ENCODE results near the gene TNFRSF4.
A peak's percentile ranks its signal among the peaks of the same experiment; 100 is the strongest.

TNFRSF4 gene

GRCh38 chr1:1237874-1238701 lies 24.1 kb upstream of the TNFRSF4 start:
- Histone ChIP-seq H3K27ac (ENCODE audit: low read depth, low read length) (0 out of 2 replicates have a peak overlapping the region, but pooled peaks have one; percentile 35), H3K36me3 (ENCODE audit: insufficient read depth, low read length) (peaks cover 6% of the 10 kb centered on the region; the same call in 1 of the 2 replicates), H3K27me3 (ENCODE audit: insufficient read depth, low read length) (no peaks in the 10 kb centered on the region), H3K9ac (ENCODE audit: low read depth, low read length) (no peak overlapping the region), H3K4me3 (ENCODE audit: low read length) (no peak overlapping the region), H3K9me3 (ENCODE audit: insufficient read depth, low read depth, low read length) (no peaks in the 10 kb centered on the region), H3K4me1 (ENCODE audit: insufficient read depth, low read length) (no peaks in the 10 kb centered on the region)
- WGBS = 88% methylated on average over 48 of the region's 48 CpGs

- peak overlapping the region; percentile 44; the same call in 1 of the 2 replicates for H3K9ac ChIP-seq (ENCODE audit: low read depth, low read length)
- no peaks in the 10 kb centered on the region for H3K4me1 ChIP-seq (ENCODE audit: insufficient read depth, low read length)
- H3K4me3 ChIP-seq (ENCODE audit: low read length) = no peak overlapping the region
- peaks cover 6% of the 10 kb centered on the region; the same call in 1 of the 2 replicates for H3K36me3 ChIP-seq (ENCODE audit: insufficient read depth, low read length)
- H3K9me3 ChIP-seq (ENCODE audit: insufficient read depth, low read depth, low read length) = no peaks in the 10 kb centered on the region
- whole genome bisulfite sequencing = 79% methylated on average over 33 of the region's 34 CpGs
- H3K27ac ChIP-seq (ENCODE audit: low read depth, low read length) = peak overlapping the region; percentile 35; the same call in 1 of the 2 replicates
- H3K27me3 ChIP-seq (ENCODE audit: insufficient read depth, low read length) = no peaks in the 10 kb centered on the region
Observed at GRCh38 chr1:1236945-1237873, 23.3 kb upstream of the TNFRSF4 start.

- no peak overlapping the region for H3K9ac ChIP-seq (ENCODE audit: low read depth, low read length)
- no peaks in the 10 kb centered on the region for H3K27me3 ChIP-seq (ENCODE audit: insufficient read depth, low read length)
- no peaks in the 10 kb centered on the region for H3K4me1 ChIP-seq (ENCODE audit: insufficient read depth, low read length)
- 89% methylated on average over 22 of the region's 22 CpGs for WGBS
- peaks cover 6% of the 10 kb centered on the region; the same call in 1 of the 2 replicates for H3K36me3 ChIP-seq (ENCODE audit: insufficient read depth, low read length)
- H3K4me3 ChIP-seq (ENCODE audit: low read length) = no peak overlapping the region
- H3K27ac ChIP-seq (ENCODE audit: low read depth, low read length) = no peak overlapping the region
- H3K9me3 ChIP-seq (ENCODE audit: insufficient read depth, low read depth, low read length) = no peaks in the 10 kb centered on the region
Observed at GRCh38 chr1:1236176-1236763, 22.3 kb upstream of the TNFRSF4 start.

GRCh38 chr1:1235016-1235744 lies 21.2 kb upstream of the TNFRSF4 start:
- Histone ChIP-seq H3K27ac (ENCODE audit: low read depth, low read length) (no peak overlapping the region), H3K4me3 (ENCODE audit: low read length) (no peak overlapping the region), H3K36me3 (ENCODE audit: insufficient read depth, low read length) (peaks cover 6% of the 10 kb centered on the region; the same call in 1 of the 2 replicates), H3K27me3 (ENCODE audit: insufficient read depth, low read length) (no peaks in the 10 kb centered on the region), H3K9ac (ENCODE audit: low read depth, low read length) (no peak overlapping the region), H3K4me1 (ENCODE audit: insufficient read depth, low read length) (0 out of 2 replicates have a peak, but pooled peaks cover 5% of the 10 kb centered on the region), H3K9me3 (ENCODE audit: insufficient read depth, low read depth, low read length) (no peaks in the 10 kb centered on the region)
- WGBS = 94% methylated on average over 27 of the region's 27 CpGs

GRCh38 chr1:1234180-1234808 lies 20.3 kb upstream of the TNFRSF4 start:
- H3K27ac ChIP-seq (ENCODE audit: low read depth, low read length) = no peak overlapping the region
- 0 out of 2 replicates have a peak, but pooled peaks cover 5% of the 10 kb centered on the region for H3K4me1 ChIP-seq (ENCODE audit: insufficient read depth, low read length)
- WGBS = 96% methylated on average over 28 of the region's 28 CpGs
- H3K36me3 ChIP-seq (ENCODE audit: insufficient read depth, low read length) = peaks cover 8% of the 10 kb centered on the region; the same call in 1 of the 2 replicates
- H3K27me3 ChIP-seq (ENCODE audit: insufficient read depth, low read length) = no peaks in the 10 kb centered on the region
- no peaks in the 10 kb centered on the region for H3K9me3 ChIP-seq (ENCODE audit: insufficient read depth, low read depth, low read length)
- H3K4me3 ChIP-seq (ENCODE audit: low read length) = no peak overlapping the region
- no peak overlapping the region for H3K9ac ChIP-seq (ENCODE audit: low read depth, low read length)

- WGBS = 97% methylated on average over 15 of the region's 15 CpGs
- Histone ChIP-seq H3K9me3 (ENCODE audit: insufficient read depth, low read depth, low read length) (no peaks in the 10 kb centered on the region), H3K9ac (ENCODE audit: low read depth, low read length) (no peak overlapping the region), H3K4me3 (ENCODE audit: low read length) (no peak overlapping the region), H3K36me3 (ENCODE audit: insufficient read depth, low read length) (peaks cover 9% of the 10 kb centered on the region), H3K4me1 (ENCODE audit: insufficient read depth, low read length) (0 out of 2 replicates have a peak, but pooled peaks cover 5% of the 10 kb centered on the region), H3K27ac (ENCODE audit: low read depth, low read length) (no peak overlapping the region), H3K27me3 (ENCODE audit: insufficient read depth, low read length) (no peaks in the 10 kb centered on the region)
Observed at GRCh38 chr1:1233567-1233892, 19.6 kb upstream of the TNFRSF4 start.

- no peak overlapping the region for H3K27ac ChIP-seq (ENCODE audit: low read depth, low read length)
- 0 out of 2 replicates have a peak, but pooled peaks cover 5% of the 10 kb centered on the region for H3K4me1 ChIP-seq (ENCODE audit: insufficient read depth, low read length)
- peak overlapping the region; percentile 70; the same call in 1 of the 2 replicates for H3K9ac ChIP-seq (ENCODE audit: low read depth, low read length)
- no peaks in the 10 kb centered on the region for H3K27me3 ChIP-seq (ENCODE audit: insufficient read depth, low read length)
- H3K9me3 ChIP-seq (ENCODE audit: insufficient read depth, low read depth, low read length) = no peaks in the 10 kb centered on the region
- 96% methylated on average over 98 of the region's 98 CpGs for WGBS
- H3K4me3 ChIP-seq (ENCODE audit: low read length) = peak overlapping the region; percentile 40; the same call in 1 of the 2 replicates
- peaks cover 14% of the 10 kb centered on the region for H3K36me3 ChIP-seq (ENCODE audit: insufficient read depth, low read length)
Observed at GRCh38 chr1:1232796-1233566, 19.0 kb upstream of the TNFRSF4 start.

GRCh38 chr1:1232208-1232795 lies 18.3 kb upstream of the TNFRSF4 start, which contains the start of gene B3GALT6:
Gene B3GALT6, plus strand, starts transcription at chr1:1232237. Its CDS starts 42 bp downstream, at chr1:1232279.
- H3K4me1 ChIP-seq (ENCODE audit: insufficient read depth, low read length) = 0 out of 2 replicates have a peak, but pooled peaks cover 5% of the 10 kb centered on the region
- H3K4me3 ChIP-seq (ENCODE audit: low read length) = peak within 1 kb of the TSS; percentile 83
- peak within 1 kb of the TSS; percentile 78 for H3K27ac ChIP-seq (ENCODE audit: low read depth, low read length)
- no peaks in the 10 kb centered on the region for H3K27me3 ChIP-seq (ENCODE audit: insufficient read depth, low read length)
- H3K36me3 ChIP-seq (ENCODE audit: insufficient read depth, low read length) = peaks cover 21% of the 10 kb centered on the region
- peak within 1 kb of the TSS; percentile 91 for H3K9ac ChIP-seq (ENCODE audit: low read depth, low read length)
- 22% methylated on average over 100 of the region's 100 CpGs for WGBS
- H3K9me3 ChIP-seq (ENCODE audit: insufficient read depth, low read depth, low read length) = no peaks in the 10 kb centered on the region
